OCI-LY3 (cell line): ENCODE measurements around the gene RAB29.

ENCODE experiments used
- H2AFZ ChIP-seq: fragments of 200-600, 300-600 bp; shearing (Covaris generic); 2 replicates; pipeline ENCODE4 v1.6.0; 2014; ENCODE audit warnings: antibody characterized with exemption, low read depth, low read length
- H3K27ac ChIP-seq: fragments of 200-600, 300-600 bp; sonication (generic); 2 replicates; pipeline ENCODE4 v1.5.1; 2014; ENCODE audit warnings: mild to moderate bottlenecking, low read length, moderate library complexity, mixed read lengths
- H3K27me3 ChIP-seq: fragments of 200-600, 300-600 bp; sonication (generic); 2 replicates; pipeline ENCODE4 v1.6.1; 2014; ENCODE audit warnings: low read depth, low read length, mixed read lengths
- H3K36me3 ChIP-seq: fragments of 200-600, 300-600 bp; sonication (generic); replicated peaks from 2 replicates; pipeline ENCODE3; 2014; ENCODE audit warnings: low read depth, low read length, mixed read lengths
- H3K4me1 ChIP-seq: fragments of 300-600, 200-600 bp; sonication (generic); 2 replicates; pipeline ENCODE4 v1.6.1; 2014; ENCODE audit warnings: low read length, mixed read lengths
- H3K4me2 ChIP-seq: fragments of 200-600, 300-600 bp; sonication (generic); 2 replicates; pipeline ENCODE4 v1.6.1; 2014; ENCODE audit warnings: low read length, mixed read lengths
- H3K4me3 ChIP-seq: fragments of 300-600, 200-600 bp; sonication (generic); 2 replicates; pipeline ENCODE4 v1.5.1; 2014; ENCODE audit warnings: antibody characterized with exemption, mild to moderate bottlenecking, low read length, moderate library complexity
- H3K79me2 ChIP-seq: fragments of 300-600, 200-600 bp; shearing (Covaris generic); 2 replicates; pipeline ENCODE4 v1.6.1; 2014; ENCODE audit warnings: mild to moderate bottlenecking, low read length, mixed read lengths
- H3K9ac ChIP-seq: fragments of 300-600, 200-600 bp; shearing (Covaris generic); 2 replicates; pipeline ENCODE4 v1.6.0; 2014; ENCODE audit warnings: mild to moderate bottlenecking, low read length, moderate library complexity
- H3K9me3 ChIP-seq: fragments of 200-600, 300-600 bp; shearing (Covaris generic); 2 replicates; pipeline ENCODE4 v1.6.1; 2014; ENCODE audit warnings: low read length, mixed read lengths; ENCODE audit not compliant: insufficient read depth
- H4K20me1 ChIP-seq: fragments of 200-600, 300-600 bp; sonication (generic); 2 replicates; pipeline ENCODE4 v1.6.1; 2016; ENCODE audit warnings: low read length, mixed read lengths; ENCODE audit not compliant: insufficient read depth
- CTCF ChIP-seq: fragments of 200-600, 300-600 bp; sonication (generic); IDR thresholded peaks from 2 replicates; pipeline ENCODE4 v1.5.1; 2014; ENCODE audit warnings: antibody characterized with exemption, low read length, low read depth
- EZH2phosphoT487 ChIP-seq: fragments of 200-600 bp; shearing (Covaris generic); IDR thresholded peaks from 2 replicates; pipeline ENCODE4 v1.6.1; 2018; ENCODE audit warnings: antibody characterized with exemption, mixed run types, low read depth

The RAB29 gene

DNA sequence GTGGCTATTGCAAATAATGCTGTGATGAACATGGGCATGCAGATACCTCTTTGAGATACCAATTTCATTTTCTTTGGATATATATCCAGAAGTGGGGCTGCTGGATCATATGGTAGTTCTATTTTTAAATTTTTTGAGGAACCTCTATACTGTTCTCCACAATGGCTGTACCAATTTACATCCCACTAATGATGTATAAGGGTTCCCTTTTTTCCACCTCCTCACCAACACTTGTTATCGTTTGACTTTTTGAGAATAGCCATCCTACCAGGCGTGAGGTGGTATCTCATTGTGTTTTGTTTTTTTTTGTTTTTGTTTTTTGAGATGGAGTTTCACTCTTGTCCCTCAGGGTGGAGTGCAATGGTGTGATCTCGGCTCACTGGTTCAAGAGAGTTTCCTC lies 18.7 kb downstream of the RAB29 start:
- H3K4me2 ChIP-seq: no peak overlapping the region
- H3K9me3 ChIP-seq: no peaks in the 10 kb centered on the region
- no peaks in the 10 kb centered on the region for H4K20me1 ChIP-seq
- H2AFZ ChIP-seq: no peak overlapping the region
- H3K79me2 ChIP-seq: no peaks in the 10 kb centered on the region
- H3K9ac ChIP-seq: no peak overlapping the region
- H3K27me3 ChIP-seq: no peaks in the 10 kb centered on the region
- H3K36me3 ChIP-seq: peaks cover 16% of the 10 kb centered on the region
- no peak overlapping the region for H3K27ac ChIP-seq
- TF ChIP-seq EZH2phosphoT487 (no peak), CTCF (no peak)
- H3K4me1 ChIP-seq: peaks cover 5% of the 10 kb centered on the region
- H3K4me3 ChIP-seq: no peak overlapping the region

DNA sequence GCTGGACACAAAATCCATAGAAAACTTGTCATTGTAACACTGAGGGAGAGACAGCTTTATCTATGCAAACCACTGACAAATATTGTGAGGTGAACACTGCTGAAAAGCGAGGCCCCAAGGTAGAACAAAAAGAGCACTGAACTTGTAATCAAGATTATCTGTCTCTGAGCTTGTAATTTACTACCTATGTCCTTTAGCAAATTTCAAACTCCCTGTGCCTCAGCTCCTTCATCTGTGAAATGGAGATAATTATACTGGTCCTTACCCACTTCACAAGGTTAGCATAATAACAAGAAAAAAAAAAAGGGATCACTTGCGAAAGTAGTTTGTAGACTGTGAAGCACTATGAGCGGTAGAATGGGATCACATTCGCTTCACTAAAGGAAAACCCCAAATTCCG lies 20.4 kb downstream of the RAB29 start:
- Histone ChIP-seq H3K4me1 (peaks cover 10% of the 10 kb centered on the region), H3K27ac (no peak overlapping the region), H3K9me3 (no peaks in the 10 kb centered on the region), H3K4me2 (no peak overlapping the region), H3K4me3 (no peak overlapping the region), H3K27me3 (no peaks in the 10 kb centered on the region), H3K79me2 (peaks cover 2% of the 10 kb centered on the region), H2AFZ (no peak overlapping the region), H3K9ac (no peak overlapping the region), H3K36me3 (peaks cover 8% of the 10 kb centered on the region), H4K20me1 (no peaks in the 10 kb centered on the region)
- TF ChIP-seq CTCF (no peak), EZH2phosphoT487 (no peak)

DNA sequence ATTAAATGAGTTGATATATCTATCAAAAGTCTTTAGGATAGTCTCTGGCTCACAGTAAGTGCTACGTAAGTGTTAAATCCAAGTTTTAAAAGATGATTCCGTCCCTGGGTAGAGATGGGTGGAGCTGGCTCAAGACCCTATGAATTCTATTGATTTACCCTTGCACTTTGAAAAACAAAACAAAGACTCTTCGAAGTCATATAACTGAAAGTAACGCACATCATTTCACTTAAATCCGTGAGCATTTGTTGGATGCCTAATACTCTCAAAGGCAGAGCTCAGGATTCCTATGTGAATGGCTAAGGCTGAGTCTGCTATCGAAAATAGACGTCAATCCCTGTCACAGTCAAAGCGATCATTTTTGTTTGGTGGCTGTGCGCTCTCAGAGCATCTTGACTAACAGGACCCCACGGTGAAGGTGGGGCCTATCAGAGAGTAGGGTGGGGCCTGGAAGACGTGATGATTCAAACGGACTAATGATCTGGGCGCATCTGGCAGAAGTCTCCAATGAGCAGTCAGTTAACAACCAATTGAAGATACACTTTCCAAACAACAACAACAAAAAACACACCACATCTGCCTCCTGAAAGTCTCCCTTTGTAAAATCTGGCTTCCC lies 24.1 kb downstream of the RAB29 start:
- H3K27ac ChIP-seq: peak overlapping the region; percentile 81
- H3K4me3 ChIP-seq: peak overlapping the region; percentile 88
- no peaks in the 10 kb centered on the region for H3K9me3 ChIP-seq
- H3K9ac ChIP-seq: peak overlapping the region; percentile 86; the same call in 1 of the 2 replicates
- no peaks in the 10 kb centered on the region for H3K27me3 ChIP-seq
- TF ChIP-seq EZH2phosphoT487: no peak
- TF ChIP-seq CTCF: no peak
- peak overlapping the region; percentile 72 for H3K4me2 ChIP-seq
- peaks cover 39% of the 10 kb centered on the region for H3K79me2 ChIP-seq
- H3K4me1 ChIP-seq: peaks cover 28% of the 10 kb centered on the region
- H4K20me1 ChIP-seq: peaks cover 30% of the 10 kb centered on the region
- peak overlapping the region; percentile 97 for H2AFZ ChIP-seq
- H3K36me3 ChIP-seq: peaks cover 26% of the 10 kb centered on the region

DNA sequence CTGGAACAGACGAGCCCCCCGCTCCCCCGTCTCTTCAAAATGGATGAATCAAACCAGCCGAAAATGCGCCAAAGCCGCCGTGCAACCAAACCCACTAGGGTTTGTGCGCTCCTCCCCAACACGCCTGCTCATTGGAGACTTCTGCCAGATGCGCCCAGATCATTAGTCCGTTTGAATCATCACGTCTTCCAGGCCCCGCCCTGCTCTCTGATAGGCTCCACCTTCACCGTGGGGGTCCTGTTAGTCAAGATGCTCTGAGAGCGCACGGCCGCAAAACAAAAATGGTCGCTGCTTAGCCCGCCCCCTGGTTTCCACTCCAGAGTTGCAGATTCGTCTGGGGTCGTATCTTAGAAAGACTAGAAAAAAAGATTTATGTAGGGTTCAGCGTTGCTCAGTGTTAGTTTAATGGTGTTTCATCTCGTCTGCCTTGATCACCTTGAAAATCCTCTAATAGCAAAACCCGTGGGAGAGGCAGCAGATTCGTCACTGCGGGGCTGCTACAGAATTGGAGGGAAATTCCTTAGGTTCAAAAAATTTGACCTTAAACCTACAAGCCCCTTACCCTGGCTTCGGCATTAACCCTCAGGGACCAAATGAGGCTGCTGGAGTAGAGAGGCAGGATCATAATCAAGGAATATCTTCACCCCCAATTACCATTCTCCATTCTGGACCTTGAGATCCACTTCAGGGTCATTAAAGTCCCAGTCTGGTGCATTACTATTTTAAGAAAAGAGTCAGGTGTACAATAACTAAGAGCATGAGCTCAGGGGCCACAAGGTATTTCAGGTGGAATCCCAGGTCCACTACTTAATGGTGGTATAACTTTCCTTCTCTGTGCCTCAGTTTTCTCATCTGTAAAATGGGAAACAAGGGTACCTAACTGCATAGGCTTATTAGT lies 24.9 kb downstream of the RAB29 start, which contains the start of gene NUCKS1:
Gene NUCKS1 (minus strand): TSS at position 45 of the 898 bp plus-strand sequence. CDS start 209 bp downstream, outside the sequence.
- H3K79me2 ChIP-seq: peaks cover 47% of the 10 kb centered on the region
- H2AFZ ChIP-seq: peak within 1 kb of the TSS; percentile 97
- no peaks in the 10 kb centered on the region for H3K27me3 ChIP-seq
- TF ChIP-seq EZH2phosphoT487 (no peak), CTCF (no peak)
- peaks cover 38% of the 10 kb centered on the region for H4K20me1 ChIP-seq
- peak within 1 kb of the TSS; percentile 88 for H3K4me3 ChIP-seq
- H3K9me3 ChIP-seq: no peaks in the 10 kb centered on the region
- H3K9ac ChIP-seq: peak within 1 kb of the TSS; percentile 86
- peaks cover 34% of the 10 kb centered on the region for H3K4me1 ChIP-seq
- peaks cover 29% of the 10 kb centered on the region for H3K36me3 ChIP-seq
- peak within 1 kb of the TSS; percentile 81 for H3K27ac ChIP-seq
- H3K4me2 ChIP-seq: peak within 1 kb of the TSS; percentile 90
